C4-2B (cell line): ENCODE results near the gene BMAL1.

Experiments
- CTCF ChIP-seq: fragments of 450-650 bp; conservative IDR thresholded peaks from 2 replicates; pipeline ENCODE4 v1.5.1; 2017; ENCODE audit warnings: mild to moderate bottlenecking
- ZFX ChIP-seq: fragments of 450-650 bp; IDR thresholded peaks from 2 replicates; pipeline ENCODE4 v1.6.1; 2017

- TF ChIP-seq CTCF = no peak
- TF ChIP-seq ZFX = no peak
Observed at GRCh38 chr11:13376838-13377237, 99.2 kb downstream of the BMAL1 start.
